Measurements from ENCODE around the gene COL1A1. TPM values are rescaled to one million over a fixed set of nuclear protein-coding genes. Genes with fewer than 3 reads are reported as not detected.

Gene COL1A1
- total RNA-seq, 1 donor from 2014 or later: 105 TPM

DNA sequence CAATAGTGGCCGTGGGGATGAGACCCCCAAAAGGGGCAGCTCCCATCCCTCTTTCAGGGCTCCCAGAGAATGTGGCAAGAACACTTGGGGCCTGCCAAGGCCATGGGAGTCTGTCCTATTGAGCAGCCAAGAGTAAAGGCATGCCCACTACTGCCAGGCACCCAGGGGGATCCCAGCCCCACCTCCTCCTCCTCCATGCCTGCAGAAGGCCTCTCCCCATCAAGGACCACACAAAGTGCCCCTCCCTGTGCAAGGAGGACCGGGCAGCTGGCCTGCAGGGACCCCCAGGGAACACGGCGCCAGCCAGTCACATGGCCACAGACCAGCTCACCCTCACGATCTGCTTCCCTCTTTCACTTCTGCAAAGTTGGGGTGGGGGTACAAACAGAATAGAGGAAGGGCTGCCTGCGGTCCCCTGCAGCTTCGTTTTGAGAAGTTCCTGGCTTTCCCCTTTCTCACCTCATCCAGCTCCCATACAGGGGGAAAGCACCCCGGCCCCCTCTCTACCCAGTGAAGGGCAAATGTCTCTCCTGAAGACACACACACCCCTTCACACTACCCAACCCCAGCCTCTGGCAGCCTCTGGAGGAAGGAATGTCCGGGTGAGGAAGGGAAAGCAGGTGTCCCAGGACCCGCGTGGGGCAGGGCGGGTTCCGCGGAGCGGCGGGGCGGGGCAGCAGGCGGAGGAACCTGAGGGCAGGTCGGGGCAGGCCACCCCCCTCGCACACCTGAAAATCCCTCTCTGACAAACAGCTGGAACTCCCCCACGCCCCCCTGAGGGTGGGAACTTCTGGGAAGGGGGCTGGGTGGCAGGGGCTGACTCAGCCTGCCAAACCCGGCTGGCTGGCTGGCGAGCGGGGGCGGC is 53.0 kb downstream of the COL1A1 start:
- DNase-seq (ENCODE audit: low read depth): no peak
- TF ChIP-seq, protein P1, sequence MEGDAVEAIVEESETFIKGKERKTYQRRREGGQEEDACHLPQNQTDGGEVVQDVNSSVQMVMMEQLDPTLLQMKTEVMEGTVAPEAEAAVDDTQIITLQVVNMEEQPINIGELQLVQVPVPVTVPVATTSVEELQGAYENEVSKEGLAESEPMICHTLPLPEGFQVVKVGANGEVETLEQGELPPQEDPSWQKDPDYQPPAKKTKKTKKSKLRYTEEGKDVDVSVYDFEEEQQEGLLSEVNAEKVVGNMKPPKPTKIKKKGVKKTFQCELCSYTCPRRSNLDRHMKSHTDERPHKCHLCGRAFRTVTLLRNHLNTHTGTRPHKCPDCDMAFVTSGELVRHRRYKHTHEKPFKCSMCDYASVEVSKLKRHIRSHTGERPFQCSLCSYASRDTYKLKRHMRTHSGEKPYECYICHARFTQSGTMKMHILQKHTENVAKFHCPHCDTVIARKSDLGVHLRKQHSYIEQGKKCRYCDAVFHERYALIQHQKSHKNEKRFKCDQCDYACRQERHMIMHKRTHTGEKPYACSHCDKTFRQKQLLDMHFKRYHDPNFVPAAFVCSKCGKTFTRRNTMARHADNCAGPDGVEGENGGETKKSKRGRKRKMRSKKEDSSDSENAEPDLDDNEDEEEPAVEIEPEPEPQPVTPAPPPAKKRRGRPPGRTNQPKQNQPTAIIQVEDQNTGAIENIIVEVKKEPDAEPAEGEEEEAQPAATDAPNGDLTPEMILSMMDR (conservative IDR thresholded peaks at IDR 0.05; ENCODE audit: low read depth, low read length): peak; percentile 50
- H3K4me3 ChIP-seq (ENCODE audit: low read depth, low read length): peak overlapping the region; percentile 82

DNA sequence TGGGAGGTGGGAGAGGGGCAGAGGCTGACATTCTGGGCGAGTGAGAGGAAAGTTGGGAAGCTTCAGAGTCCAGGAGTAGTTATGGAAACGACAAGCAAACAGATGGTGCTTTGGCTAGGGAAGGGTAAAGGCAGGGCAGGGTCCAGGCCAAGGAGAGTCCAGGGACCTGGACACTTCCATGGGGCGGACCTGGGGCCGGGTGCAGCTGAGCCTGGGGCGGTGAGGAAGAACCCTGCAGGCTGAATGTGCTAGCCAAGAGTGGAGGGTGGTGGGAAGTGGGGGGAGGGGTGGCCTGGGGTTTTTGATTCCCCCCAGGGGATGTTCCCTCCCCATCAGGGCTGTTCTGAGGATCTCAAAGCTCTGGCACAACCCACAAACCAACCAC is 53.6 kb downstream of the COL1A1 start:
- DNase-seq (ENCODE audit: low read depth): no peak
- H3K4me3 ChIP-seq (ENCODE audit: low read depth, low read length): peak overlapping the region; percentile 82
- TF ChIP-seq, protein P1 (conservative IDR thresholded peaks at IDR 0.05; ENCODE audit: low read depth, low read length): no peak

DNA sequence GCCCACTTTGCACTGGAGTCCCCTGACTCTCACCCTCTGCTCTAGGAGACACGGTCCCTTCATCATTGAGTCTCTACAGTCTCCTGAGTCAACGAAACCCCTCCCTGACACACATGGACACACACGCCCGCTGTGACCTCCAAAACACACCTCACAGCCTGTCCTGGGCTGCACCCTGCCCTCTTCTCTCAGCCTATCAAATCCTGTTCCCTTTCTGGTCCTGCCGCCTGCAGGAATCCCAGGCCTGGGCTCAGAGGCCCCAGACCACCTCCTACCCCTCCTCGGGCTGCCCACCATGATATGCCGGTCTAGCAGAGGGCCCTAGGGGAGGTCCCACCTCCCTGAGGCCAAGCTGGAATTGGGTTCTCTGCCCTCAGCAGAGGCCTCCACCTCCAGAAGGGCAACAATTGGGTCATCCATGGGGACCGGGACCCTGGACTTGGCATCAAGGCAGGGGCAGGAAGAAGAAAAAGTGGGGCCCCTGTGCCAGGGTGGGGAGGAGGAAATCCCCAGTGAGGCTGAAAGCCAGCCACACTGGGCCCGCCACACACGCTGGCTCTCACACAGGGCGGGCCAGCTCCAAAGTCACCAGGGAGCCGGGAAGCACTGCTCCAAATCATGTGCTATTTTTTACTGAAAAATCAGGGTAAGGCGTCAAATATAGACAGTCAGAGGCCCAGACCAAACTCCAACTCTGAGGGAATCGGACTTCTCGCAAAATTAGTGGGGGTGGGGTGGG is 54.3 kb downstream of the COL1A1 start:
- TF ChIP-seq, protein P1 (conservative IDR thresholded peaks at IDR 0.05; ENCODE audit: low read depth, low read length): no peak
- H3K4me3 ChIP-seq (ENCODE audit: low read depth, low read length): peak overlapping the region; percentile 82
- DNase-seq (ENCODE audit: low read depth): no peak

DNA sequence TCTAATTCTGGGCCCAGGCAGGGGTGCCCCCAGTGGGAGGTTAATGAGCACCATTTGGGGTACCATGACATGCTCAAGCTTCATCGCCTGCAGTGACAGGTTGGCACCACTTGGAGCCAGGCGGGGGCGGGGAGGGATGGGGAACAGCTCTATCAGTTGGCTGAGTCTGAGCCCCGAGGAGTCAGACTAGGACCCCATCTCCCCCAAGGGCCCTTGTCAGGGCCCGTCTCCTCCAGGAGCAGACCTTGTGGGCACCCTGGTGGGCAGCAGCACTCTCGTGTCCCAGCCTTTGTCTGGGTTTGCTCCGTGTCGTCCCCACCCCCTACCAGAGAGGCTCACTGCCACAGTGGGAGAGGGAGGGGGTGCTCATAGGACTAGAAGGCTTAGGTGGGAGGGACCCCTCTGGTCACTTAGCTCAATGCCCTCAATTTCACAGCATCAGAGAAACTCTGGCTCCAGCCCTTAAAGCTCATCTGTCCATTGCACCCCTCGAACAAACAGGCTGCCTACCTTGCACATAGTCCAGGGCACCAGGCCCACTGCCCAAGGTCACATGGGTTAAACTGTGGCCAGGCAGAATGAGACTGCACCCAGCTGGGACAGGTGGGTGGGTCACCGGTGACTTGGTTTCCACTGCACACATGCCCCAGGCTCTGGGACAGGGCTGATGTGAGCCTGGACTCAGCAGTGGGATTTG is 55.1 kb downstream of the COL1A1 start:
- TF ChIP-seq, protein P1 (conservative IDR thresholded peaks at IDR 0.05; ENCODE audit: low read depth, low read length): no peak
- peak overlapping the region; percentile 82 for H3K4me3 ChIP-seq (ENCODE audit: low read depth, low read length)

DNA sequence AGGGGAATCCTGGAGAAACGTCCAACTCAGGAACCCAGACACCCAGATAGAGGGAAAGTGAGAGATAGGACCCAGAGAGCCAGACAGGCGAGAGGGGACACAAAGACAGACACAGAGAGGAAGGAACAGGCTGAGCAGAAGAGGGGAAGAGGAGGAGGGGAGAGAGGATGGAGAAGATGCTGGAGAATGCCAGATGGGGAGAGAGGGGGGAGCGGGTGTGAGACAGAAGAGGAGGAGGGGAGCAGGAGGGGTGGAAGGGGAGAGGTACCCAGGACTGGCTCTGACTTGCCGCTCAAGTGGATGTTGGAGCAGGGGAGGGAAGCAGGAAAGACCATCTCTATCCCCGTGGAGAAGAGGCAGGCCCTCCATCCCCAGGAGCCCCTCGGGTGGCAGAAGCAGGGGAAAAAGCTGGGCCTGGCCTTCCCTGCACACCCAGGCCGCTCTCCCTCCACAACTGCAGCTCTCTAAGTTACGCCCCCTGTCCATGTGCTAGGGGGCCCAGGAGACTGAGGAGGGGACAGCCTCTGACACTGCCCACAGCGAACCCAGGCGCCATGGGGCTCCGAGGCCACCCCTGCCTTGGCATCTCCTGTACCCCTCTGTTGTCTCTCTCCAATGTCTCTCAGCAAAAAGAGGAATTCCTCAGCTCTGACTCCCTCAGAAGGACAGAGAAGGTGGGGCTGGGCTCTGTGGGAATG is 55.8 kb downstream of the COL1A1 start:
- DNase-seq (ENCODE audit: low read depth): no peak
- no peak overlapping the region for H3K4me3 ChIP-seq (ENCODE audit: low read depth, low read length)
- TF ChIP-seq, protein P1 (conservative IDR thresholded peaks at IDR 0.05; ENCODE audit: low read depth, low read length): no peak

More for the DNA sequence above, 55.1 kb downstream of the COL1A1 start:
- no peak for DNase-seq (ENCODE audit: low read depth)

DNA sequence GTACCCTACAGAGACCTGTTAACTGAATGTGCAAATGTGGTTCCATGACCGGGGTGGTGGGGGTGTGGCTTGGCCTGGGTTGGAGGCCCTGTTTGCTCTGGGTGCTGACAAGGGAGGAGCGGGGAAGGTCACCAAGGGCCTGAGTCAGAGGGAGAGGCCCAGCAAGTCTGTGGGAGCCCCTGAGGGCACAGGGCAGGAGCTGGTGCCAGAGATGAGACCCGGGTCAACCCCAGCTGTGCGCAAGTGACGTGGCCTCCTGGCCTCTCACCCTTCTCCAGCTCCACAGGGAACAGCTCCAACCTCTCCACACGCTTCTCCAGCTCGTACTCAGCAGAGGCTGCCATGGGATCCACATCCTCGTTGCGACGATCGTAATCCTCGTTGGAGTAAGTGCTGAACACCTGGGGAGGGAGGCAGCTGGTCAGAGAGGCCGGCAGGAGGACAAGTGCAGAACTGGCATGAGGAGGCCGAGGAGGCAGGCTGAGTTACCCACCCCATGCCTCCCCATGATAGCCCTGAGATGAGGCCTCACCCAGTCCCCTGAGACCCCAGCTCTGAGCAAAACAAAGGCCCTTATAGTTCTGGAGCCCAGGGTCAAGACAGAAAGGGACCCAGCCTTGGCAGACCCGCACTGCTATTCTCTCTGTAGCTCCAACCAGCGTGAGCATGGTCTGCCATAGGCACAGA is 56.4 kb downstream of the COL1A1 start:
- H3K4me3 ChIP-seq (ENCODE audit: low read depth, low read length): no peak overlapping the region
- TF ChIP-seq, protein P1 (conservative IDR thresholded peaks at IDR 0.05; ENCODE audit: low read depth, low read length): no peak
- DNase-seq (ENCODE audit: low read depth): no peak

All from epithelial cell of proximal tubule (primary cell).